ENCODE results near the gene BICC1.

DNA sequence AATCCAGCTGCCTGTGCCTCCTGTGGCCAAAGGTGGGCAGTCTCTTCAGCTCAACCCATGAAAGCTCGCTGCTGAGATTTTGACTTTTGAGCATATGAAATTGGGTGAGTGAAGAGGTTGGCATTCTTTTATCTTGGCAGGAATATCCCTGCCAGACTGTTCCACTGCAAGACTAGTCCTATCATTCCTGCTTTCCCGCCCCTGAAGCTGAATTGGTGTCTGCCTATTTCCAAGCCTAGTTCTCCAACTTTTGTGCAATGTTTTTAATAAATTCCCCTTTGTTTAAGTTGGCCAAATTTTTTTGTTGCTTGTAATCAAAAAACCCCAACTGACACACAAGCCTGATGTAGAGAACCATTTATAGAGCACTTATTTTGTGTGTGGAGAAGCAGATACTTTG, 34.8 kb upstream of the BICC1 start:
- TF ChIP-seq, protein P1, sequence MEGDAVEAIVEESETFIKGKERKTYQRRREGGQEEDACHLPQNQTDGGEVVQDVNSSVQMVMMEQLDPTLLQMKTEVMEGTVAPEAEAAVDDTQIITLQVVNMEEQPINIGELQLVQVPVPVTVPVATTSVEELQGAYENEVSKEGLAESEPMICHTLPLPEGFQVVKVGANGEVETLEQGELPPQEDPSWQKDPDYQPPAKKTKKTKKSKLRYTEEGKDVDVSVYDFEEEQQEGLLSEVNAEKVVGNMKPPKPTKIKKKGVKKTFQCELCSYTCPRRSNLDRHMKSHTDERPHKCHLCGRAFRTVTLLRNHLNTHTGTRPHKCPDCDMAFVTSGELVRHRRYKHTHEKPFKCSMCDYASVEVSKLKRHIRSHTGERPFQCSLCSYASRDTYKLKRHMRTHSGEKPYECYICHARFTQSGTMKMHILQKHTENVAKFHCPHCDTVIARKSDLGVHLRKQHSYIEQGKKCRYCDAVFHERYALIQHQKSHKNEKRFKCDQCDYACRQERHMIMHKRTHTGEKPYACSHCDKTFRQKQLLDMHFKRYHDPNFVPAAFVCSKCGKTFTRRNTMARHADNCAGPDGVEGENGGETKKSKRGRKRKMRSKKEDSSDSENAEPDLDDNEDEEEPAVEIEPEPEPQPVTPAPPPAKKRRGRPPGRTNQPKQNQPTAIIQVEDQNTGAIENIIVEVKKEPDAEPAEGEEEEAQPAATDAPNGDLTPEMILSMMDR (IDR thresholded peaks at IDR 0.05; ENCODE audit: low read length) = no peak
- no peak for TF ChIP-seq EZH2 (IDR thresholded peaks at IDR 0.05; ENCODE audit: borderline replicate concordance, low read length)

All from OCI-LY1 (cell line).